Neural progenitor cell (in vitro differentiated cells): ENCODE measurements around the gene ENTPD2. TPM values are rescaled to one million over a fixed set of nuclear protein-coding genes. Genes with fewer than 3 reads are reported as not detected.
A peak's percentile ranks its signal among the peaks of the same experiment; 100 is the strongest.

Experiments used
- DNase-seq: peaks from one replicate; pipeline ENCODE4 v3.0.0-alpha.2; 2016; ENCODE audit warnings: low spot score
- H2AFZ ChIP-seq: fragments of 200-600 bp; sonication (generic); replicated peaks from 2 replicates; pipeline ENCODE4 v1.6.1; 2016; ENCODE audit warnings: antibody characterized with exemption
- H3F3A ChIP-seq: fragments of 200-600 bp; sonication (generic); 2 replicates; pipeline ENCODE4 v1.6.1; 2016; ENCODE audit warnings: antibody characterized with exemption, low read depth
- H3K27ac ChIP-seq: fragments of 200-600 bp; sonication (generic); 2 replicates; pipeline ENCODE4 v1.5.1; 2016; ENCODE audit warnings: mild to moderate bottlenecking
- H3K27me3 ChIP-seq: fragments of 200-600 bp; sonication (generic); 2 replicates; pipeline ENCODE4 v1.6.1; 2016; ENCODE audit warnings: mild to moderate bottlenecking, moderate library complexity
- H3K36me3 ChIP-seq: fragments of 200-600 bp; sonication (generic); 2 replicates; pipeline ENCODE4 v1.5.1; 2016
- H3K4me1 ChIP-seq: fragments of 200-600 bp; sonication (generic); 2 replicates; pipeline ENCODE4 v1.6.1; 2016; ENCODE audit warnings: mixed run types
- H3K4me2 ChIP-seq: fragments of 200-600 bp; sonication (generic); 2 replicates; pipeline ENCODE4 v1.6.1; 2016
- H3K4me3 ChIP-seq: fragments of 200-600 bp; sonication (generic); 2 replicates; pipeline ENCODE4 v1.5.1; 2016
- H3K79me2 ChIP-seq: fragments of 200-600 bp; sonication (generic); 2 replicates; pipeline ENCODE4 v1.6.1; 2016; ENCODE audit warnings: low read depth
- H3K9ac ChIP-seq: fragments of 200-600 bp; sonication (generic); 2 replicates; pipeline ENCODE4 v1.6.1; 2016
- H3K9me3 ChIP-seq: fragments of 200-600 bp; sonication (generic); 2 replicates; pipeline ENCODE4 v1.5.1; 2016; ENCODE audit warnings: low read depth
- H4K20me1 ChIP-seq: fragments of 200-600 bp; sonication (generic); 2 replicates; pipeline ENCODE4 v1.6.1; 2016; ENCODE audit warnings: low read depth
- H3K27ac Mint-ChIP-seq: 3 replicates; pipeline ENCODE4 v1.8.0; 2021; ENCODE audit warnings: mixed read lengths
- H3K27me3 Mint-ChIP-seq: 2 replicates; pipeline ENCODE4 v1.8.0; 2022; ENCODE audit warnings: low read depth, mild to moderate bottlenecking, inconsistent platforms, moderate library complexity, mixed read lengths; ENCODE audit not compliant: insufficient read depth
- H3K36me3 Mint-ChIP-seq: 3 replicates; pipeline ENCODE4 v1.8.0; 2021; ENCODE audit warnings: mixed read lengths
- H3K4me1 Mint-ChIP-seq: 3 replicates; pipeline ENCODE4 v1.8.0; 2021; ENCODE audit warnings: mixed read lengths
- H3K4me3 Mint-ChIP-seq: 3 replicates; pipeline ENCODE4 v1.8.0; 2021; ENCODE audit warnings: mild to moderate bottlenecking, moderate library complexity, mixed read lengths
- H3K9me3 Mint-ChIP-seq: 3 replicates; pipeline ENCODE4 v1.8.0; 2020; ENCODE audit warnings: mixed read lengths
- CTCF ChIP-seq: fragments of 200-600 bp; sonication (generic); IDR thresholded peaks from 2 replicates; pipeline ENCODE4 v1.5.1; 2017; ENCODE audit warnings: antibody characterized with exemption, mild to moderate bottlenecking
- EZH2 ChIP-seq: fragments of 200-600 bp; sonication (generic); IDR thresholded peaks from 2 replicates; pipeline ENCODE4 v1.6.1; 2017; ENCODE audit warnings: antibody characterized with exemption, mild to moderate bottlenecking, moderate library complexity
- EZH2phosphoT487 ChIP-seq: fragments of 200-600 bp; sonication (generic); IDR thresholded peaks from 2 replicates; pipeline ENCODE4 v1.6.1; 2017; ENCODE audit warnings: antibody characterized with exemption
- total RNA-seq: library from RNA; depleted of rRNA; stranded (reverse); fragments of >200 nt; gene quantifications from 2 replicates; pipeline ENCODE4 v1.2.3, GENCODE V29; 2015; ENCODE audit warnings: low replicate concordance

The ENTPD2 gene
- total RNA-seq, 1 donor from 2014 or later: not detected

DNA sequence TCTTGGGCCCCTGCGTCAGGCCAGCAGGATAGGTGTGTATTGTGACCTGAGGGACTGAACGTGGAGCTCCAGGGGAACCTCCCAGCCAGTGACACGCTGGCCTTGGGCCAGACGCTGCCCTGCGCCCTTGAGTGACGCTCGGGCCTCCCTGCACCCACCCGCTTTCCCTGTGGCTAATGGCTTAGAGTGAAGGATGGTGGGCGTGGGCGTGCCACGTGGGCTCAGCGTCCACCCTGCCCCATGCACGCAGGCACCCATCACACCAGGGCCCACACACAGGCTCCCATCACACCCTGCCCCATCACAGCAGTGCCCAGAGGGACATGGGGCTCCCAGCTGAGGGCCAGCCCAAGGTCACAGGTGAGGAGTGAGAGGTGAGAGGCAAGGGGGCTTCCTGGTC is 16.8 kb downstream of the ENTPD2 start:
- Histone ChIP-seq H3K27me3 (no peaks in the 10 kb centered on the region), H3K4me1 (no peaks in the 10 kb centered on the region), H3K36me3 (no peaks in the 10 kb centered on the region), H3K4me2 (no peak overlapping the region), H3K27ac (no peak overlapping the region), H2AFZ (no peak overlapping the region), H3K4me3 (no peak overlapping the region), H3K79me2 (no peaks in the 10 kb centered on the region), H3K9ac (no peak overlapping the region), H3F3A (peaks cover 6% of the 10 kb centered on the region), H3K9me3 (no peaks in the 10 kb centered on the region), H4K20me1 (peaks cover 3% of the 10 kb centered on the region)
- Mint-ChIP-seq H3K27ac (no peak overlapping the region), H3K27me3 (no peaks in the 10 kb centered on the region), H3K4me3 (no peak overlapping the region), H3K9me3 (no peaks in the 10 kb centered on the region), H3K4me1 (no peaks in the 10 kb centered on the region), H3K36me3 (no peaks in the 10 kb centered on the region)
- no peak for TF ChIP-seq EZH2
- TF ChIP-seq CTCF: no peak
- no peak for TF ChIP-seq EZH2phosphoT487
- DNase-seq: no peak

DNA sequence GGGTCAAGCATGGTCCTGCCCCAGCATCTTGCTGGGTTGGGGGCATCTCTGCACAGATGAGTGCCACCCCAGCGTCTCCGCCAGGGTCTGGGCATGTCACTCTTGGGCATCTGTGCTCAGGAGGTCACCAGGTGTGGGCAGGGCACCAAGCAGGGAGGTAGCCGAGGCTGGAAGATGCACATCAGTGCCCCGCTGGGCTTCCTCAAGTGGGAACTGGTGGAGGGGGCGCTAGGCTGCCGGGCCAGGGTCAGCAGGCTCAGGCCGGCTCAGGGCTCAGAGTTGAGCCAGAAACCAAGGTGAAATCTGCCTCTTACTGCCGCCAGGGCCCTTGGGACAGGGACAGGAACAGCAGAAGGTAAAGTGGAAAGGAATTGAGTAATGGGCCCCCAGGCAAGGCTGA is 17.9 kb downstream of the ENTPD2 start:
- peaks cover 6% of the 10 kb centered on the region for H3F3A ChIP-seq
- no peak overlapping the region for H3K9ac ChIP-seq
- H3K9me3 ChIP-seq: no peaks in the 10 kb centered on the region
- H3K36me3 ChIP-seq: no peaks in the 10 kb centered on the region
- H3K4me2 ChIP-seq: no peak overlapping the region
- Mint-ChIP-seq H3K4me3 (no peak overlapping the region), H3K27me3 (no peaks in the 10 kb centered on the region), H3K9me3 (no peaks in the 10 kb centered on the region), H3K4me1 (no peaks in the 10 kb centered on the region), H3K36me3 (no peaks in the 10 kb centered on the region), H3K27ac (no peak overlapping the region)
- H4K20me1 ChIP-seq: no peaks in the 10 kb centered on the region
- TF ChIP-seq EZH2 (no peak), EZH2phosphoT487 (no peak), CTCF (no peak)
- no peaks in the 10 kb centered on the region for H3K79me2 ChIP-seq
- DNase-seq: no peak
- H3K27ac ChIP-seq: no peak overlapping the region
- H3K4me3 ChIP-seq: no peak overlapping the region
- H3K4me1 ChIP-seq: no peaks in the 10 kb centered on the region
- no peak overlapping the region for H2AFZ ChIP-seq
- no peaks in the 10 kb centered on the region for H3K27me3 ChIP-seq

- no peaks in the 10 kb centered on the region for H4K20me1 ChIP-seq
- Mint-ChIP-seq H3K36me3 (no peaks in the 10 kb centered on the region), H3K9me3 (no peaks in the 10 kb centered on the region), H3K4me1 (no peaks in the 10 kb centered on the region), H3K4me3 (no peak overlapping the region), H3K27me3 (no peaks in the 10 kb centered on the region), H3K27ac (no peak overlapping the region)
- no peak for DNase-seq
- H3K4me2 ChIP-seq: peak overlapping the region; percentile 22
- no peaks in the 10 kb centered on the region for H3K79me2 ChIP-seq
- no peak overlapping the region for H2AFZ ChIP-seq
- no peaks in the 10 kb centered on the region for H3K9me3 ChIP-seq
- no peak overlapping the region for H3K9ac ChIP-seq
- H3F3A ChIP-seq: peaks cover 6% of the 10 kb centered on the region
- no peaks in the 10 kb centered on the region for H3K27me3 ChIP-seq
- H3K36me3 ChIP-seq: no peaks in the 10 kb centered on the region
- H3K4me3 ChIP-seq: no peak overlapping the region
- TF ChIP-seq EZH2 (no peak), EZH2phosphoT487 (no peak), CTCF (no peak)
- H3K27ac ChIP-seq: no peak overlapping the region
- H3K4me1 ChIP-seq: no peaks in the 10 kb centered on the region
Observed at GRCh38 chr9:137035507-137035834, 18.4 kb downstream of the ENTPD2 start.
